ENCODE measurements around the gene DBP.

The DBP gene

DNA sequence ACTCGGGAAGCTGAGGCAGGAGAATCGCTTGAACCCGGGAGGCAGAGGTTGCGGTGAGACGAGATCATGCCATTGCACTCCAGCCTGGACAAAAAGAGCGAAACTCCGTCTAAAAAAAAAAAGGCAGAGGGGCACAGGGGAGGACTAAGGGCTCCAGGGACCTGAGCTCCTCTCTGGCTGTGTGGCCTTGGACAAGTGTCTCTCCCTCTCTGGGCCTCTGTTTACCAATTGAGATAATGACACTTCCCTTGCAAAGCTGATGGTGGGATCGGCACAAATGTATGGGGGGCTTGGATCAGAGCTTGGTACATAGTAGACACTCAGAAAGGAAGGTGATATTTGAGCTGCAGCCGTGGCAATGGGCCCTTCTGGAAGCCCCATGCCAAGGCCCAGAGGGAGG, 42.0 kb downstream of the DBP start:
- TF ChIP-seq, protein P1, sequence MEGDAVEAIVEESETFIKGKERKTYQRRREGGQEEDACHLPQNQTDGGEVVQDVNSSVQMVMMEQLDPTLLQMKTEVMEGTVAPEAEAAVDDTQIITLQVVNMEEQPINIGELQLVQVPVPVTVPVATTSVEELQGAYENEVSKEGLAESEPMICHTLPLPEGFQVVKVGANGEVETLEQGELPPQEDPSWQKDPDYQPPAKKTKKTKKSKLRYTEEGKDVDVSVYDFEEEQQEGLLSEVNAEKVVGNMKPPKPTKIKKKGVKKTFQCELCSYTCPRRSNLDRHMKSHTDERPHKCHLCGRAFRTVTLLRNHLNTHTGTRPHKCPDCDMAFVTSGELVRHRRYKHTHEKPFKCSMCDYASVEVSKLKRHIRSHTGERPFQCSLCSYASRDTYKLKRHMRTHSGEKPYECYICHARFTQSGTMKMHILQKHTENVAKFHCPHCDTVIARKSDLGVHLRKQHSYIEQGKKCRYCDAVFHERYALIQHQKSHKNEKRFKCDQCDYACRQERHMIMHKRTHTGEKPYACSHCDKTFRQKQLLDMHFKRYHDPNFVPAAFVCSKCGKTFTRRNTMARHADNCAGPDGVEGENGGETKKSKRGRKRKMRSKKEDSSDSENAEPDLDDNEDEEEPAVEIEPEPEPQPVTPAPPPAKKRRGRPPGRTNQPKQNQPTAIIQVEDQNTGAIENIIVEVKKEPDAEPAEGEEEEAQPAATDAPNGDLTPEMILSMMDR (conservative IDR thresholded peaks at IDR 0.05; ENCODE audit: control insufficient read depth, insufficient read depth, low read depth, low read length) = no peak
- no peak overlapping the region for H3K4me3 ChIP-seq (ENCODE audit: control insufficient read depth, low read depth, low read length)
- no peak for DNase-seq (ENCODE audit: low read depth)

DNA sequence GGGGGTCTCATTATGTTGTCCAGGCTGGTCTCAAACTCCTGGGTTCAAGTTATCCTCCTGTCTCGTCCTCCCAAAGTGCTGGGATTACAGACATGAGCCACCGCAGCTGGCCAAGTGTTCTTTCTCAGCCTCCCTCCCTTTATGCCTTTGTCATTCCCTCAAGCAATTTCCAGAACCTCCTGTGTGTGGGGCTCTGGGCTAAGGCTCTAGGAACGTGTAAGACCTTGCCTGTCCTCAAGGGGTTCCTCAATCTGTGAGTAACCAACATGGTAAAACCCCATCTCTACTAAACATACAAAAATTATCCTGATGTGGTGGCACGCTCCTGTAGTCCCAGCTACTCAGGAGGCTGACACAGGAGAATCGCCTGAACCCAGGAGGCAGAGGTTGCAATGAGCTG, 46.2 kb downstream of the DBP start:
- DNase-seq (ENCODE audit: low read depth) = peak; percentile 28
- TF ChIP-seq, protein P1 (conservative IDR thresholded peaks at IDR 0.05; ENCODE audit: control insufficient read depth, insufficient read depth, low read depth, low read length) = peak; percentile 16
- H3K4me3 ChIP-seq (ENCODE audit: control insufficient read depth, low read depth, low read length) = no peak overlapping the region

DNA sequence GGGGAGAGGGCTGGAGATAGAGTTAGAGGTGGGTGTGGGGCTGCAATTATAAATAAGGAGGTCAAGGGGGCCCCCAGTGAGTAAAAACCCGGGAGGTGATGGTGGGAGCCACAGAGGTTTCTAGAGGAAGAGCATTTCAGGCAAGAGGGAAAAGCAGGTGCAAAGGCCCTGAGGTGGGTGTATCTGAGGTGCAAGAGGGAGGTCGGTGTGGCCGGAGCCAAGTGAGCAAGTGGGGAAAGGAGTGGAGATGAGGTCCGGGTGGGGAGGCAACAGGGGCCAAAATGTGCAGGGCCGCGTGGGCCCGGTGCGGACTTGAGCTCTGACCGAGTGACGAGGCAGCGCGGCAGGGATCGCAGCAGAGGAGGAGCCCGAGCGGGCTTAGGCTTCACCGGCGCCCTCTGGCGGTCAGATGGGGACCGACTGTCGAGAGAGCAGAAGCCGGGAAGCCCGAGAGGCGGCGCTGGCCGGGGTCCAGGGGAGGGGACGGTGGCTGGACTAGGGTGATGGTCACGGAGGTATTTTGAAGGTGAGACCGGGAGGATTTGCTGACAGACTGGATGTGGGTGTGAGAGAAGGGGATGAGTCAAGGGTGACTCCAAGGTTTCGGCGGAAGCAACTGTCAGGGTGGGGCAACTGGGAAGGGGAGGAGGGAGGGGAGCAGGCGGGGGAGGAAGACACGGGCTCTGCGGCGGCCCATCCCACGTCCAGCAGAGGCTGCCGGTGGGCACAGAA, 48.3 kb downstream of the DBP start:
- peak; percentile 78 for DNase-seq (ENCODE audit: low read depth)
- TF ChIP-seq, protein P1 (conservative IDR thresholded peaks at IDR 0.05; ENCODE audit: control insufficient read depth, insufficient read depth, low read depth, low read length) = peak; percentile 88
- H3K4me3 ChIP-seq (ENCODE audit: control insufficient read depth, low read depth, low read length) = peak overlapping the region; percentile 41

DNA sequence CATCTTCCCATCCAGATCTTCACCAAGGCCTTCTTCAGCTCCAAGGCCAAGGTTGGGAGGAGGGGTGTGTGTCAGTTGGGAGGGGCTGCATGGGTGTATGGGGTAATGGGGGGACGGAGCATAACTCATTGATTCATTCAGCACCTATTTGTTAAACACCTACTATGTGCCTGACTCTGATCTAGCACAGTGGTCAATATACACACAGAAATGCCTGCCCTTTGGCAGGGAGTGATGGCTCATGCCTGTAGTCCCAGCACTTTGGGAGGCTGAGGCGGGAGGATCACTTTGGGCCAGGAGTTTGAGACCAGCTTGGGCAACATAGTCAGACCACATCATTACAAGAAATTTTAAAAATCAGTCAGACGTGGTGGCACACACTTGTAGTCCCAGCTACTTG, 49.8 kb downstream of the DBP start:
- TF ChIP-seq, protein P1 (conservative IDR thresholded peaks at IDR 0.05; ENCODE audit: control insufficient read depth, insufficient read depth, low read depth, low read length) = no peak
- DNase-seq (ENCODE audit: low read depth) = no peak
- no peak overlapping the region for H3K4me3 ChIP-seq (ENCODE audit: control insufficient read depth, low read depth, low read length)

DNA sequence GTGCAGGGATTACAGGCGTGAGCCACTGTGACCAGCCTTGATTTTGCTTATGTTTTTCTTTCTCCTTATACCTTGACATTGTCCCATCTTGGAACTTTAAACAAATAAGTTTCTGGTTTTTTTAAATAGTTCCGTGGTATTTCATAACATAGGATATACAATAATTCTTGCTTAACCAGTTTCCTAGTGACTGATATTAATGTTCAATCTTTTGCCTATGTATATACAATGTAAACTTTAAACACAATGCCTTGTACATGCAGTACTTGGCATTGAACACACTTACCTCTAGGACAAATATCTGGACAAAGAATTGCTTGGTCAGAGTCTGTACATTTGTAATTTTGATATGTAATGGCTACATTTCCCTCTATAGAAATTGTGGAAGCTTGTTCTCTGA, 55.0 kb downstream of the DBP start:
- no peak overlapping the region for H3K4me3 ChIP-seq (ENCODE audit: control insufficient read depth, low read depth, low read length)
- DNase-seq (ENCODE audit: low read depth) = no peak
- TF ChIP-seq, protein P1 (conservative IDR thresholded peaks at IDR 0.05; ENCODE audit: control insufficient read depth, insufficient read depth, low read depth, low read length) = no peak
